Testis (tissue), 2 donors: ENCODE data around the gene HSPG2.

Experiments
- POLR2A ChIP-seq: fragments of 450-650 bp; IDR thresholded peaks from one replicate; pipeline ENCODE4 v1.6.1; 2017; ENCODE audit warnings: antibody characterized with exemption, mild to moderate bottlenecking, moderate library complexity
- TF ChIP-seq, protein P1 (sequence below), 3 experiments: fragments of 450-650 bp in 2 of 3; fragments of 200-600 bp in 1 of 3; sonication (generic) in 1 of 3; IDR thresholded peaks; one replicate each; pipeline ENCODE4 v1.5.1; 2016 to 2019; ENCODE audit warnings: antibody characterized with exemption in 3 of 3, mild to moderate bottlenecking in 2 of 3, moderate library complexity in 1 of 3

DNA sequence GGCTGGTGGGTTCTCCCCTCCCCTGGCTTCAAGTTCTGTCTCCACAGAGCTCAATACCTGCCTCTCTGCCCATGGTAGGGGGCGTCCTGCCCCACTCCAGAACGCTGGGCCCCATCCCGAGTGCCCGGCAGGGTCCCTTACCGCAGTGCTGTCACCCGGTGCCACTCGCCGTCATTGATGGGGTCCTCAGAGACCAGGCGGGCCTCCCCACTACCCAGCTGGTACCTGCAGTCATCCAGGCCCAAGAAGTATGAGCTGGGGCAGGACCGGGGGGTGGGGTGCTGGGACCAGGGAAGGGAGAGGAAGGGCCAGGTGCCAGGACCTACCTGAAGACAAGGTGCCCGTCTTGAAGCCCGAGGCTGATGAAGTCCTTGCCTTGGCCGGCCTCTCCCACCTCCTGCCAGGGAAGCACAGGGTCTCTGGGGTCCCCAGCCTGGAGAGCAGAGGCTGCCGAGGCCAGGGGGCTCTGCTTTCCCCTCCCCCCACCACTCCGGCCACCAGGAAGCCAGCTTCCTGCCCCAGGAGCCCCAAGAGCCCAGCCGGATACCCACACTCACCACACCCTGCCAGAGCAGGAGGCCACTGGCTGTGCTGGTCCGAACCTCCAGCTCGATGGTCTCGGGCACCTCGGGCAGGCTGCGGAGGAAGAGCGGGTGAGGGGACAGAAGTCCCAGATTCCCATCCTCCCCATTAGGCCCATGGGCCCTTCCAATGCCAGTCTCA lies 113.0 kb downstream of the HSPG2 start:
- TF ChIP-seq, protein P1, sequence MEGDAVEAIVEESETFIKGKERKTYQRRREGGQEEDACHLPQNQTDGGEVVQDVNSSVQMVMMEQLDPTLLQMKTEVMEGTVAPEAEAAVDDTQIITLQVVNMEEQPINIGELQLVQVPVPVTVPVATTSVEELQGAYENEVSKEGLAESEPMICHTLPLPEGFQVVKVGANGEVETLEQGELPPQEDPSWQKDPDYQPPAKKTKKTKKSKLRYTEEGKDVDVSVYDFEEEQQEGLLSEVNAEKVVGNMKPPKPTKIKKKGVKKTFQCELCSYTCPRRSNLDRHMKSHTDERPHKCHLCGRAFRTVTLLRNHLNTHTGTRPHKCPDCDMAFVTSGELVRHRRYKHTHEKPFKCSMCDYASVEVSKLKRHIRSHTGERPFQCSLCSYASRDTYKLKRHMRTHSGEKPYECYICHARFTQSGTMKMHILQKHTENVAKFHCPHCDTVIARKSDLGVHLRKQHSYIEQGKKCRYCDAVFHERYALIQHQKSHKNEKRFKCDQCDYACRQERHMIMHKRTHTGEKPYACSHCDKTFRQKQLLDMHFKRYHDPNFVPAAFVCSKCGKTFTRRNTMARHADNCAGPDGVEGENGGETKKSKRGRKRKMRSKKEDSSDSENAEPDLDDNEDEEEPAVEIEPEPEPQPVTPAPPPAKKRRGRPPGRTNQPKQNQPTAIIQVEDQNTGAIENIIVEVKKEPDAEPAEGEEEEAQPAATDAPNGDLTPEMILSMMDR (IDR thresholded peaks at IDR 0.05) = no peak
- no peak for TF ChIP-seq POLR2A
